GM21515 (cell line): ENCODE data around the gene TTBK2.

Experiments
- ATAC-seq: cut with Tn5 transposase; IDR thresholded peaks from one replicate; pipeline ENCODE4 v1.9.1; 2021; ENCODE audit not compliant: unreplicated experiment

The TTBK2 gene

DNA sequence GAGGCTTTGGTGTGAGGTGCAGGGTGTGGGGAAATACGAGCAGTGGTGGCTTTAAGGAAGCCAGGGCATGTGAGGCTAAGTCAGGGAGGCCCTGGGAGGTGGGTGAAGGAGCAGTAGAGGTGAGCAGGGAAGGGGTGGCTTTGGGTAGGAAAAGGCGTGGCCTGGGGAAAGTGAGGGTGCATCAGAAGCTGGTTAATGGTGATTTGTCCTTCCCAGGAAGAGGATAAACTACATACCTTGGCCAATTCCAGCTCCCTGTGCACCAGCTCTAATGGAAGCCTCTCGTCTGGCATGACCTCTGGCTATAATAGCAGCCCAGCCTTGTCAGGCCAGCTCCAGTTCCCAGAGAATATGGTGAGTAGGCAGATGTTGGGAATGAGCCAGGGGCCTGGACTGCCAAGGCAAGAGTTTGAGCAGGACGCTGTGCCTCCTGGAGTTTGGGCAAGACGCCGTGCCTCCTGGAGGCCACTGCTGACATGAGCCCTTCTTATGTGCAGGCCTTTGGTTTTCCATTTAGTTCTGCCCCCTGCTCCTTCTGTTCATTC lies 225.0 kb downstream of the TTBK2 start:
- no peak for ATAC-seq

DNA sequence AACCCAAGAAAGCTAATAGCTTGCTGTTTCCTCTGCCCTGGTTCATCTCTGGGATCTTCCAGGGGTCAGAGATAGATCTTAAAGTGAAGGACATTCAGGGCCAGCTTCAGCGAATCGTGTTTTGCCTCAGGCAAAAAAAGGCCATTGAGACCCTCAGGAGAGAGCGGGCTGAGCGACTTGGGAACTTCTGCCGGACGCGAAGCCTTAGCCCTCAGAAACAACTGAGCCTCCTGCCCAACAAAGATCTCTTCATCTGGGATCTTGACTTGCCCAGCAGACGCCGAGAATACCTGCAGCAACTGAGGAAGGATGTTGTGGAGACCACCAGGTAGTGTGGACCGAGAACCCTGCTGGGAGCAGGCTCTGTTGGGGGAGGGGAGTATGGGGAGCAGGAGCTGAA lies 226.2 kb downstream of the TTBK2 start:
- ATAC-seq = no peak

DNA sequence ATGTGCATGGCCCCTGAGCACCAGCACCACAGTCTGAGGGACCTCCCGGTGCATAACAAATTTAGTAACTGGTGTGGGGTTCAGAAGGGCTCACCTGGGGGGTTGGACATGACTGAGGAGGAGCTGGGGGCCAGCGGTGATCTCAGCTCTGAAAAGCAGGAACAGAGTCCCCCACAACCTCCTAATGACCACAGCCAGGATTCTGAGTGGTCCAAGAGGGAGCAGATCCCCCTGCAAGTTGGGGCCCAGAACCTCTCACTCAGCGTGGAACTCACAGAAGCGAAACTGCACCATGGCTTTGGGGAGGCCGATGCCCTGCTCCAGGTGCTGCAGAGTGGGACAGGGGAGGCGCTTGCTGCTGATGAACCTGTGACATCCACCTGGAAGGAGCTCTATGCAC lies 226.6 kb downstream of the TTBK2 start:
- ATAC-seq = no peak

DNA sequence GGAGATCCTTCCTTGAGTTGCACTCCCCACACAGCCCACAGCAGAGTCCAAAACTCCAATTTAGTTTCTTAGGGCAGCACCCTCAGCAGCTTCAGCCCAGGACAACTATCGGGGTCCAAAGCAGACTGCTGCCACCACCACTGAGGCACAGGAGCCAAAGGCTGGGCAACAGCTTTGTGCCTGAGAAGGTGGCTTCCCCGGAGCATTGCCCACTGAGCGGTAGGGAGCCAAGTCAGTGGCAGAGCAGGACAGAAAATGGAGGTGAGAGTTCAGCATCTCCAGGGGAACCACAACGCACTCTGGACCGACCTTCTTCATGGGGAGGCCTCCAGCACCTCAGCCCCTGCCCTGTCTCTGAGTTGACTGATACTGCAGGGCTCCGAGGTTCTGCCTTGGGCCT lies 227.1 kb downstream of the TTBK2 start:
- no peak for ATAC-seq

- no peak for ATAC-seq
Observed at GRCh38 chr15:42692997-42693396, 227.6 kb downstream of the TTBK2 start.

- ATAC-seq = no peak
Observed at GRCh38 chr15:42692536-42692935, 228.0 kb downstream of the TTBK2 start.

GRCh38 chr15:42691770-42692169 lies 228.8 kb downstream of the TTBK2 start:
- no peak for ATAC-seq

DNA sequence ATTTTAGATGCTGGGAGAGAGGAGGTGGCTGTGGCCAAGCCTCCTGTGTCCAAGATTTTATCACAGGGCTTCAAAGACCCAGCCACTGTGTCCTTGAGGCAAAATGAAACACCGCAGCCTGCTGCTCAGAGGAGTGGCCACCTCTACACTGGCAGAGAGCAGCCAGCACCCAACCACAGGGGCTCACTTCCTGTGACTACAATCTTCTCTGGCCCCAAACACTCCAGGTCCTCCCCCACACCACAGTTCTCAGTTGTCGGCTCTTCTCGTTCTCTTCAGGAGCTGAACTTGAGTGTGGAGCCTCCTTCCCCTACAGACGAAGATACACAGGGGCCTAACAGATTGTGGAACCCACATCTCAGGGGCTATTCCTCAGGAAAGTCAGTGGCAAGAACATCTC lies 229.3 kb downstream of the TTBK2 start:
- ATAC-seq = no peak
